ENCODE measurements around the gene GGT5.

Gene GGT5

DNA sequence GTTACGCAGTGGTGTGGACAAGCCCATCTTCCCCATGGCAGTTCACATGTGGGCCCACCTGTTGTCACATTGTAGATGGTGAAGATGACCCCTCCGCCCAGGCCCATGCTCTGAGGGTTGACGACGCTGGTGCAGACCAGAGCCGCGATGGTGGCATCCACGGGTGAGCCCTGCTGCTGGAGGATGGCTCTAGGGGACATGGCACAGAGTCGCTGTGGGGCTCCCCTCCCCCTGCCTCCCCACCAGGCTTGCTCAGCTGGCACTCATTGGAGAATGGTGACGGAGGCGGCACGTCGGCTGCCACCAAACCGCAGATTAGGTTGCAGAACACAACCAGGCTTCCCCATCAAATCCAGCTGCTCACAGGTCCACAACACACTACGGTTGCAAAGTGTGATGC lies 11.1 kb downstream of the GGT5 start:
- Histone ChIP-seq H3K36me3 (replicated peaks; ENCODE audit: insufficient read depth, low read length) (no peaks in the 10 kb centered on the region), H2AFZ (ENCODE audit: low read length) (no peak overlapping the region), H3K27me3 (replicated peaks; ENCODE audit: insufficient read depth, low read length) (no peaks in the 10 kb centered on the region), H3K4me1 (ENCODE audit: low read length) (no peaks in the 10 kb centered on the region), H3K4me2 (ENCODE audit: low read depth, low read length) (no peak overlapping the region), H3K9ac (ENCODE audit: low read length) (no peak overlapping the region), H3F3A (ENCODE audit: insufficient read depth, low read length) (no peaks in the 10 kb centered on the region), H3K9me2 (replicated peaks; ENCODE audit: insufficient read depth, low read length) (no peaks in the 10 kb centered on the region), H3K4me3 (ENCODE audit: low read length) (no peak overlapping the region), H3K27ac (ENCODE audit: low read length) (no peak overlapping the region), H3K9me3 (replicated peaks; ENCODE audit: insufficient read depth, low read length) (no peaks in the 10 kb centered on the region), H4K20me1 (ENCODE audit: insufficient read depth, low read length) (no peaks in the 10 kb centered on the region), H3K79me2 (ENCODE audit: low read length) (no peaks in the 10 kb centered on the region)
- TF ChIP-seq, protein P1, sequence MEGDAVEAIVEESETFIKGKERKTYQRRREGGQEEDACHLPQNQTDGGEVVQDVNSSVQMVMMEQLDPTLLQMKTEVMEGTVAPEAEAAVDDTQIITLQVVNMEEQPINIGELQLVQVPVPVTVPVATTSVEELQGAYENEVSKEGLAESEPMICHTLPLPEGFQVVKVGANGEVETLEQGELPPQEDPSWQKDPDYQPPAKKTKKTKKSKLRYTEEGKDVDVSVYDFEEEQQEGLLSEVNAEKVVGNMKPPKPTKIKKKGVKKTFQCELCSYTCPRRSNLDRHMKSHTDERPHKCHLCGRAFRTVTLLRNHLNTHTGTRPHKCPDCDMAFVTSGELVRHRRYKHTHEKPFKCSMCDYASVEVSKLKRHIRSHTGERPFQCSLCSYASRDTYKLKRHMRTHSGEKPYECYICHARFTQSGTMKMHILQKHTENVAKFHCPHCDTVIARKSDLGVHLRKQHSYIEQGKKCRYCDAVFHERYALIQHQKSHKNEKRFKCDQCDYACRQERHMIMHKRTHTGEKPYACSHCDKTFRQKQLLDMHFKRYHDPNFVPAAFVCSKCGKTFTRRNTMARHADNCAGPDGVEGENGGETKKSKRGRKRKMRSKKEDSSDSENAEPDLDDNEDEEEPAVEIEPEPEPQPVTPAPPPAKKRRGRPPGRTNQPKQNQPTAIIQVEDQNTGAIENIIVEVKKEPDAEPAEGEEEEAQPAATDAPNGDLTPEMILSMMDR (IDR thresholded peaks at IDR 0.05; ENCODE audit: low read length): no peak
- TF ChIP-seq EZH2 (optimal IDR thresholded peaks at IDR 0.05; ENCODE audit: low read depth, low read length) (no peak), EZH2phosphoT487 (IDR thresholded peaks at IDR 0.05; ENCODE audit: low read length) (no peak)
- DNase-seq: no peak

- DNase-seq: no peak
- Histone ChIP-seq H4K20me1 (ENCODE audit: insufficient read depth, low read length) (no peaks in the 10 kb centered on the region), H3K4me1 (ENCODE audit: low read length) (no peaks in the 10 kb centered on the region), H3K27me3 (replicated peaks; ENCODE audit: insufficient read depth, low read length) (no peaks in the 10 kb centered on the region), H3K9me3 (replicated peaks; ENCODE audit: insufficient read depth, low read length) (no peaks in the 10 kb centered on the region), H3K9ac (ENCODE audit: low read length) (no peak overlapping the region), H3K4me3 (ENCODE audit: low read length) (no peak overlapping the region), H3K27ac (ENCODE audit: low read length) (no peak overlapping the region), H2AFZ (ENCODE audit: low read length) (no peak overlapping the region), H3K9me2 (replicated peaks; ENCODE audit: insufficient read depth, low read length) (no peaks in the 10 kb centered on the region), H3F3A (ENCODE audit: insufficient read depth, low read length) (no peaks in the 10 kb centered on the region), H3K4me2 (ENCODE audit: low read depth, low read length) (no peak overlapping the region), H3K79me2 (ENCODE audit: low read length) (no peaks in the 10 kb centered on the region), H3K36me3 (replicated peaks; ENCODE audit: insufficient read depth, low read length) (no peaks in the 10 kb centered on the region)
- TF ChIP-seq EZH2 (optimal IDR thresholded peaks at IDR 0.05; ENCODE audit: low read depth, low read length) (no peak), EZH2phosphoT487 (IDR thresholded peaks at IDR 0.05; ENCODE audit: low read length) (no peak)
- TF ChIP-seq, protein P1 (IDR thresholded peaks at IDR 0.05; ENCODE audit: low read length): no peak
Measured at GRCh38 chr22:24233235-24233634, 11.6 kb downstream of the GGT5 start.

GRCh38 chr22:24232725-24233124 lies 12.2 kb downstream of the GGT5 start:
- TF ChIP-seq, protein P1 (IDR thresholded peaks at IDR 0.05; ENCODE audit: low read length): no peak
- TF ChIP-seq EZH2phosphoT487 (IDR thresholded peaks at IDR 0.05; ENCODE audit: low read length) (no peak), EZH2 (optimal IDR thresholded peaks at IDR 0.05; ENCODE audit: low read depth, low read length) (no peak)

More at GRCh38 chr22:24232725-24233124, 12.2 kb downstream of the GGT5 start:
- Histone ChIP-seq H3K27me3 (replicated peaks; ENCODE audit: insufficient read depth, low read length) (no peaks in the 10 kb centered on the region), H3K4me3 (ENCODE audit: low read length) (no peak overlapping the region), H2AFZ (ENCODE audit: low read length) (no peak overlapping the region), H3K9me3 (replicated peaks; ENCODE audit: insufficient read depth, low read length) (no peaks in the 10 kb centered on the region), H3K4me2 (ENCODE audit: low read depth, low read length) (no peak overlapping the region), H3K4me1 (ENCODE audit: low read length) (no peaks in the 10 kb centered on the region), H3K79me2 (ENCODE audit: low read length) (no peaks in the 10 kb centered on the region), H3K27ac (ENCODE audit: low read length) (no peak overlapping the region), H3F3A (ENCODE audit: insufficient read depth, low read length) (no peaks in the 10 kb centered on the region), H3K9ac (ENCODE audit: low read length) (no peak overlapping the region), H4K20me1 (ENCODE audit: insufficient read depth, low read length) (no peaks in the 10 kb centered on the region), H3K9me2 (replicated peaks; ENCODE audit: insufficient read depth, low read length) (no peaks in the 10 kb centered on the region), H3K36me3 (replicated peaks; ENCODE audit: insufficient read depth, low read length) (no peaks in the 10 kb centered on the region)
- DNase-seq: no peak

All from MM.1S (cell line).